ENCODE data around the gene MPV17L. TPM values are rescaled to one million over a fixed set of nuclear protein-coding genes. Genes with fewer than 3 reads are reported as not detected.

Gene MPV17L
- total RNA-seq, 1 experiment from 2014 or later: 6.4 TPM

- H3K27ac ChIP-seq (ENCODE audit: insufficient read length, low read depth, low read length): no peak overlapping the region
Observed at GRCh38 chr16:15444264-15444663, 48.7 kb downstream of the MPV17L start.

More at GRCh38 chr16:15444264-15444663, 48.7 kb downstream of the MPV17L start:
- H3T11ph ChIP-seq (ENCODE audit: low read length): no peak overlapping the region
- no peak overlapping the region for H3K14ac ChIP-seq (ENCODE audit: insufficient read depth, low read length)
- no peak overlapping the region for H3K23ac ChIP-seq (ENCODE audit: insufficient read length, low read depth, low read length)
- no peaks in the 10 kb centered on the region for H3K23me2 ChIP-seq (ENCODE audit: insufficient read length, low read depth, low read length, poor library complexity, severe bottlenecking)
- H2BK120ac ChIP-seq (ENCODE audit: low read depth, low read length, poor library complexity, severe bottlenecking): no peak overlapping the region
- no peaks in the 10 kb centered on the region for H3K4me1 ChIP-seq (ENCODE audit: insufficient read depth, low read length)
- no peaks in the 10 kb centered on the region for H3K4me1 Mint-ChIP-seq
- H2AK5ac ChIP-seq (ENCODE audit: insufficient read length, low read length): no peak overlapping the region
- no peaks in the 10 kb centered on the region for H3K27me3 Mint-ChIP-seq (ENCODE audit: low read depth)
- TF ChIP-seq, protein P1, sequence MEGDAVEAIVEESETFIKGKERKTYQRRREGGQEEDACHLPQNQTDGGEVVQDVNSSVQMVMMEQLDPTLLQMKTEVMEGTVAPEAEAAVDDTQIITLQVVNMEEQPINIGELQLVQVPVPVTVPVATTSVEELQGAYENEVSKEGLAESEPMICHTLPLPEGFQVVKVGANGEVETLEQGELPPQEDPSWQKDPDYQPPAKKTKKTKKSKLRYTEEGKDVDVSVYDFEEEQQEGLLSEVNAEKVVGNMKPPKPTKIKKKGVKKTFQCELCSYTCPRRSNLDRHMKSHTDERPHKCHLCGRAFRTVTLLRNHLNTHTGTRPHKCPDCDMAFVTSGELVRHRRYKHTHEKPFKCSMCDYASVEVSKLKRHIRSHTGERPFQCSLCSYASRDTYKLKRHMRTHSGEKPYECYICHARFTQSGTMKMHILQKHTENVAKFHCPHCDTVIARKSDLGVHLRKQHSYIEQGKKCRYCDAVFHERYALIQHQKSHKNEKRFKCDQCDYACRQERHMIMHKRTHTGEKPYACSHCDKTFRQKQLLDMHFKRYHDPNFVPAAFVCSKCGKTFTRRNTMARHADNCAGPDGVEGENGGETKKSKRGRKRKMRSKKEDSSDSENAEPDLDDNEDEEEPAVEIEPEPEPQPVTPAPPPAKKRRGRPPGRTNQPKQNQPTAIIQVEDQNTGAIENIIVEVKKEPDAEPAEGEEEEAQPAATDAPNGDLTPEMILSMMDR (conservative IDR thresholded peaks at IDR 0.05): no peak
- H3K4ac ChIP-seq (ENCODE audit: low read depth, low read length): no peak overlapping the region
- H4K8ac ChIP-seq (replicated peaks; ENCODE audit: insufficient read length, low read depth, low read length): no peak overlapping the region
- H3K27me3 ChIP-seq (ENCODE audit: insufficient read depth, low read length): no peaks in the 10 kb centered on the region
- H2BK15ac ChIP-seq (ENCODE audit: low read depth, low read length): no peak overlapping the region
- no peak for DNase-seq
- H4K20me1 ChIP-seq (ENCODE audit: control insufficient read depth, insufficient read depth, insufficient read length): no peaks in the 10 kb centered on the region
- H3K56ac ChIP-seq (ENCODE audit: insufficient read length, low read depth, low read length): no peak overlapping the region
- no peaks in the 10 kb centered on the region for H3K79me1 ChIP-seq (ENCODE audit: insufficient read depth, low read depth, low read length, poor library complexity, severe bottlenecking)
- H3K9me3 ChIP-seq (ENCODE audit: control insufficient read depth, low read depth, low read length): no peaks in the 10 kb centered on the region
- H2BK12ac ChIP-seq (ENCODE audit: insufficient read length, low read depth, low read length): no peak overlapping the region
- H4K91ac ChIP-seq (ENCODE audit: insufficient read length, low read depth, low read length): no peak overlapping the region
- no peak overlapping the region for H3K9ac ChIP-seq (ENCODE audit: extremely low read depth, insufficient read length, low read length)
- no peak overlapping the region for H2BK20ac ChIP-seq (ENCODE audit: low read depth, low read length, poor library complexity, severe bottlenecking)
- peaks cover 0 to 6% (median 0%) of the 10 kb centered on the region in 3 experiments; a peak in 3 of 7 replicates for H3K36me3 Mint-ChIP-seq (ENCODE audit: insufficient read depth in 1 of 3, low read depth in 3 of 3)
- H3K18ac ChIP-seq (ENCODE audit: insufficient read length, low read depth, low read length): no peak overlapping the region
- H2AFZ ChIP-seq (ENCODE audit: low read length): no peak overlapping the region
- H3K9me3 Mint-ChIP-seq: peaks cover 2 to 6% of the 10 kb centered on the region in 2 experiments; a peak in 1 of 5 replicates
- no peak overlapping the region for H3K4me3 Mint-ChIP-seq
- no peak overlapping the region for H3K4me2 ChIP-seq (ENCODE audit: insufficient read depth, insufficient read length, low read length)
- H4K5ac ChIP-seq (ENCODE audit: insufficient read length, low read depth, low read length): no peak overlapping the region
- no peak overlapping the region for H2BK5ac ChIP-seq (ENCODE audit: insufficient read length, low read length)
- no CpG with 5 or more reads among the region's 3 CpGs for WGBS (ENCODE audit: extremely low coverage, insufficient read length, low lambda C conversion rate)
- H3K27ac Mint-ChIP-seq: no peak overlapping the region; a peak in 2 of 7 replicates
- no peaks in the 10 kb centered on the region for H3K79me2 ChIP-seq (ENCODE audit: insufficient read depth, low read length)
